ENCODE data around the gene PRKCD.
A peak's percentile ranks its signal among the peaks of the same experiment; 100 is the strongest.

PRKCD gene

DNA sequence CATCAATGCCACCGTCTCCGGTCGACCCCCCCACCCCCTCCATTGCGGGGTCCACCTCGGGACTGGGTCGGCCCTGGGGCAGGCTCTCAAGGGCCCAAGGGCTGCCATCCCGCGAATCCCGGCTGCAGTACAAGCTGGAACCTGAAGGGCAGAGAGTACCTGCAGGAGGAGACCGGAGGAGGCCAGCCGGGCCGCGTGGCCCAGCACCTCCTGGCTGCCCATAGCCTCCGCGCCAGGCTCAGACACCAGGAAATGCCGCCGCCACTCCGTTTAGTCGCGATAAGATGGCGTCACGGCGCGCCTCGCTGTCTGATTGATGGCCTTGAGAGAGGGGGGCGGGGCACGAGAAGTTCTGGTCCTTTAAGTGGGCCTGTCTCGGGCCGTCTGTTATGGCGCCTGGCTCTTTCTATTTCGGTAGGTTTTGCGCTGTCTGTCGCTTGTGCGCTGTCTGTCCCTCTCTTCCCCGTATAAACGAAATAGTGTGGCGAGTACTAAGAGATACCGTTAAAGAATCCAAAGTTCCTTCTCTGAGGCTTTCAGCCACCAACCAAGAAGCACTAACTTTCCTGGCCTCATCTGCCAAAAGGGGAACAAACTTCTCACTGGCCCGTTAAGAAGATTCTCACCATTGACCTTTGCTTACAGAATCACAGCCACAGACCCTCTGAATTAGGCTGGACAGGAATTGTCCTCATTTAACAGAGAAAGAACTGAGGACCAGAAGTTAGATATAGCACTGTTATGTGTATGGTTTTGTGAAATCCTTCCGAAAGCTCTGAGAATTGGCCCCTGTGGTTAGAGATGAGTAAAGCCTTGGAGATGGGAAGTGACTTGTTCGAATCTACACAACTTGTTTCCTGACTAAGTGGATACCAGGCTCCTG is 30.6 kb upstream of the PRKCD start, which contains the start of gene RFT1:
TSS of gene RFT1 (minus strand) at position 257 of the 883 bp plus-strand sequence. CDS start at position 222, 35 bp downstream.
- peak within 1 kb of the TSS; percentile 94 for H3K4me3 ChIP-seq (ENCODE audit: low read depth, low read length)
- peak; percentile 86 for DNase-seq (ENCODE audit: low read depth)
- TF ChIP-seq, protein P1, sequence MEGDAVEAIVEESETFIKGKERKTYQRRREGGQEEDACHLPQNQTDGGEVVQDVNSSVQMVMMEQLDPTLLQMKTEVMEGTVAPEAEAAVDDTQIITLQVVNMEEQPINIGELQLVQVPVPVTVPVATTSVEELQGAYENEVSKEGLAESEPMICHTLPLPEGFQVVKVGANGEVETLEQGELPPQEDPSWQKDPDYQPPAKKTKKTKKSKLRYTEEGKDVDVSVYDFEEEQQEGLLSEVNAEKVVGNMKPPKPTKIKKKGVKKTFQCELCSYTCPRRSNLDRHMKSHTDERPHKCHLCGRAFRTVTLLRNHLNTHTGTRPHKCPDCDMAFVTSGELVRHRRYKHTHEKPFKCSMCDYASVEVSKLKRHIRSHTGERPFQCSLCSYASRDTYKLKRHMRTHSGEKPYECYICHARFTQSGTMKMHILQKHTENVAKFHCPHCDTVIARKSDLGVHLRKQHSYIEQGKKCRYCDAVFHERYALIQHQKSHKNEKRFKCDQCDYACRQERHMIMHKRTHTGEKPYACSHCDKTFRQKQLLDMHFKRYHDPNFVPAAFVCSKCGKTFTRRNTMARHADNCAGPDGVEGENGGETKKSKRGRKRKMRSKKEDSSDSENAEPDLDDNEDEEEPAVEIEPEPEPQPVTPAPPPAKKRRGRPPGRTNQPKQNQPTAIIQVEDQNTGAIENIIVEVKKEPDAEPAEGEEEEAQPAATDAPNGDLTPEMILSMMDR (IDR thresholded peaks at IDR 0.05; ENCODE audit: control insufficient read depth, extremely low read depth, insufficient read depth): no peak

DNA sequence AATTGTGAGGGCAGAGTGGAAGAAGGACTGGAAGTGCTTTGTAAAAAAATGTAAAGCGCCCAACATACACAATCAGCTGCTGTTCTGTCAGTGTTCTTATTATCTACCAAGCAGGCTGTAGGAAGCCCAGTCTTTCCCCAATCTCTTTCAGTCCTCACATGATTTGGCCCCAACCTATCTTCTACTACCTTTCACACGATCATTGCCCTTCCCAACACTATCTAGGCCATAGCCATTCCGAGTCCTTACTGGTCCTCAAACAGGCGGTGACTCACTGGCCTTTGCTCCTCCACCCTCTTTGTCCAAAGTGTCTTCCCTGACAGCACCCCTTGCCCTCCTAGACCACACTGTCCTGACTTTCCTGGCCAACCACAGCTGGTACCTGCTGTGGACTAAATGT is 29.9 kb upstream of the PRKCD start:
- H3K4me3 ChIP-seq (ENCODE audit: low read depth, low read length): peak overlapping the region; percentile 94
- no peak for DNase-seq (ENCODE audit: low read depth)
- TF ChIP-seq, protein P1 (IDR thresholded peaks at IDR 0.05; ENCODE audit: control insufficient read depth, extremely low read depth, insufficient read depth): no peak

GRCh38 chr3:53132347-53132746 is 28.7 kb upstream of the PRKCD start:
- DNase-seq (ENCODE audit: low read depth): no peak
- H3K4me3 ChIP-seq (ENCODE audit: low read depth, low read length): no peak overlapping the region
- TF ChIP-seq, protein P1 (IDR thresholded peaks at IDR 0.05; ENCODE audit: control insufficient read depth, extremely low read depth, insufficient read depth): no peak

DNA sequence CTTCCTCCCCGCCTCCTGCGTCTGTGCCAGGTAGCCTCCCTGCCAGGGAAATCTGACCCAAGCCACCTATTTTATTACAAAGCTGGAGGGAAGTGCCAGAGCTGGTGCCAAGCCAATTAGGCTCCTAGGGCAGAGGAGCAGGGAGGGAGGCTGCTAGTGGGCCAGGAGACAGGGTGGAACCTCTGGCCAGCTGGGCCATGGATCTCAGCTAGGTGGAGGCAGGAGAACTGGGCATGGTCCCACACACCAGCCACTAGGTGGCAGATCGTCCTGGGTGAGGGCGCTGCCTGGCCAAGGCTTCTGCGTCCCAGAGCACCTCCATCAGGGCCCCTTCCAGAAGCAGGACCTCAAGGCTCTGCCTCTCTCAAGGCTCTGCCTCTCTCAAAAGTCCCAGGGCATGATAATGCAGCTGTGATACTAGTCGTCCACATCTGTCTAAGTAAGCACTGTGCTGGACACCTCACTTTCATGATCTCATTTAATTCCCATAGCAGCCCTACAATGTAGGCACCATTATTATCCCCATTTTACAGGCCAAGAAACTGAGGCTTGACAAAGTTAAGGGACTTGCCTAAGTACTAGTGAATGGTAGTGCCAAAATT is 26.3 kb upstream of the PRKCD start:
- TF ChIP-seq, protein P1 (IDR thresholded peaks at IDR 0.05; ENCODE audit: control insufficient read depth, extremely low read depth, insufficient read depth): peak; percentile 97
- peak; percentile 100 for DNase-seq (ENCODE audit: low read depth)
- peak overlapping the region; percentile 2; the same call in 1 of the 2 replicates for H3K4me3 ChIP-seq (ENCODE audit: low read depth, low read length)

DNA sequence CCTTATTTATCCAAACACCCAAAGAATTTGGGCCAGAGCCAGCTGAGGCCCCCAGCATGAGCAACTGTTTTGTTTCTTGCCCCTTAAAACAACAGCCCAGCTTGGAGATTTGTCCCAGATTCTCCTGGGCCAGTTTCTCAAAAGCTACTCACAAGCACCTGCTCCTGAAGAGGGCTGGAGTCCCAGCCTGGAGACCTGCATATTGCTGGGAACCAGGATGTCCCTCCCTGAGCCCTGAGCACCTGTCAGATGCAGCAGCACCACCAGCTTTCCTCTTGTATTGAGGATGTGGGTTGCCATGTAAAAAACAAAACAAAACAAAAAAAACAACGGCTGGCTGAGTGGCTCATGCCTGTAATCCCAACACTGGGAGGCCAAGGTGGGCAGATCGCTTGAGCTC is 23.8 kb upstream of the PRKCD start:
- DNase-seq (ENCODE audit: low read depth): no peak
- TF ChIP-seq, protein P1 (IDR thresholded peaks at IDR 0.05; ENCODE audit: control insufficient read depth, extremely low read depth, insufficient read depth): no peak
- no peak overlapping the region for H3K4me3 ChIP-seq (ENCODE audit: low read depth, low read length)

- H3K4me3 ChIP-seq (ENCODE audit: low read depth, low read length): no peak overlapping the region
- no peak for DNase-seq (ENCODE audit: low read depth)
- TF ChIP-seq, protein P1 (IDR thresholded peaks at IDR 0.05; ENCODE audit: control insufficient read depth, extremely low read depth, insufficient read depth): no peak
Measured at GRCh38 chr3:53137835-53138446, 23.1 kb upstream of the PRKCD start.
